CD4-positive, alpha-beta memory T cell (primary cell): ENCODE results near the gene SMTNL1. TPM values are rescaled to one million over a fixed set of nuclear protein-coding genes. Genes with fewer than 3 reads are reported as not detected.

Experiments
- CTCF ChIA-PET: fragments of 350-600 bp; sonication (Branson Sonifier 250); formaldehyde crosslinking; loops from one replicate; lab custom pipeline; 2021; ENCODE audit warnings: inconsistent platforms; ENCODE audit not compliant: partially characterized antibody; lab: Charles Lee
- POLR2A ChIA-PET: fragments of 350-600 bp; sonication (Branson Sonifier 250); formaldehyde crosslinking; loops from one replicate; lab custom pipeline; 2021; ENCODE audit not compliant: partially characterized antibody; lab: Charles Lee
- DNase-seq, 5 donors: peaks; one replicate each; pipeline versions ENCODE4 v3.0.0 to v3.0.0-alpha.2; 2020 to 2022; ENCODE audit warnings: mixed read lengths in 1 of 5
- H3K27ac ChIP-seq: one replicate; pipeline ENCODE4 v1.7.0; 2013; ENCODE audit warnings: low read depth, low read length
- H3K27me3 ChIP-seq: 2 replicates; pipeline ENCODE4 v1.7.0; 2013; ENCODE audit warnings: mild to moderate bottlenecking, low read length, moderate library complexity; ENCODE audit not compliant: insufficient read depth
- H3K36me3 ChIP-seq: 2 replicates; pipeline ENCODE4 v1.7.0; 2013; ENCODE audit warnings: mild to moderate bottlenecking, low read length, moderate library complexity; ENCODE audit not compliant: insufficient read depth
- H3K4me1 ChIP-seq: 2 replicates; pipeline ENCODE4 v1.7.0; 2013; ENCODE audit warnings: mild to moderate bottlenecking, low read length, moderate library complexity; ENCODE audit not compliant: insufficient read depth
- H3K4me3 ChIP-seq, 2 donors: one replicate each; pipeline ENCODE4 v1.7.0; 2013; ENCODE audit warnings: low read length in 2 of 2, mild to moderate bottlenecking in 1 of 2
- H3K9me3 ChIP-seq, 2 donors: one replicate each; pipeline ENCODE4 v1.7.0; 2013; ENCODE audit warnings: low read length in 2 of 2, control low read depth in 1 of 2; ENCODE audit not compliant: control insufficient read depth in 1 of 2
- H3K27ac Mint-ChIP-seq, 7 donors: one replicate each; pipeline ENCODE4 v1.8.0; 2020 to 2021; ENCODE audit warnings: mixed read lengths in 7 of 7, mild to moderate bottlenecking in 6 of 7, inconsistent platforms in 3 of 7, moderate library complexity in 3 of 7
- H3K27me3 Mint-ChIP-seq, 2 donors: one replicate each; pipeline ENCODE4 v1.8.0; 2020 to 2021; ENCODE audit warnings: mixed read lengths in 2 of 2
- H3K36me3 Mint-ChIP-seq, 2 donors: one replicate each; pipeline ENCODE4 v1.8.0; 2020 to 2021; ENCODE audit warnings: mixed read lengths in 2 of 2, inconsistent platforms in 1 of 2, mild to moderate bottlenecking in 1 of 2
- H3K4me1 Mint-ChIP-seq, 4 donors: one replicate each; pipeline ENCODE4 v1.8.0; 2020 to 2021; ENCODE audit warnings: mixed read lengths in 4 of 4, mild to moderate bottlenecking in 1 of 4
- H3K4me3 Mint-ChIP-seq, 8 donors: one replicate each; pipeline ENCODE4 v1.8.0; 2020 to 2021; ENCODE audit warnings: mixed read lengths in 8 of 8, mild to moderate bottlenecking in 7 of 8, moderate library complexity in 6 of 8, inconsistent platforms in 3 of 8
- H3K9me3 Mint-ChIP-seq, 8 donors: one replicate each; pipeline ENCODE4 v1.8.0; 2020 to 2021; ENCODE audit warnings: mixed read lengths in 8 of 8, mild to moderate bottlenecking in 5 of 8, inconsistent platforms in 3 of 8, moderate library complexity in 1 of 8
- intact Hi-C: fragments of 100-400 bp; cut with micrococcal nuclease; formaldehyde crosslinking; loops from one replicate; pipeline ENCODE4 v1.15.1; 2023
- polyA plus RNA-seq, 2 donors: library from polyadenylated mRNA; unstranded; fragments of 300-500 nt; fragmentation: Illumina TruSeq; gene quantifications; one replicate each; pipeline ENCODE4 v1.2.3, GENCODE V29; 2021
- total RNA-seq, 2 experiments: library from RNA; stranded (reverse); gene quantifications; one replicate each; pipeline ENCODE4 v1.2.3, GENCODE V29; 2021

The SMTNL1 gene
- total and polyA plus RNA-seq, 4 experiments from 2014 or later = 0.55 TPM; not detected in 3

DNA sequence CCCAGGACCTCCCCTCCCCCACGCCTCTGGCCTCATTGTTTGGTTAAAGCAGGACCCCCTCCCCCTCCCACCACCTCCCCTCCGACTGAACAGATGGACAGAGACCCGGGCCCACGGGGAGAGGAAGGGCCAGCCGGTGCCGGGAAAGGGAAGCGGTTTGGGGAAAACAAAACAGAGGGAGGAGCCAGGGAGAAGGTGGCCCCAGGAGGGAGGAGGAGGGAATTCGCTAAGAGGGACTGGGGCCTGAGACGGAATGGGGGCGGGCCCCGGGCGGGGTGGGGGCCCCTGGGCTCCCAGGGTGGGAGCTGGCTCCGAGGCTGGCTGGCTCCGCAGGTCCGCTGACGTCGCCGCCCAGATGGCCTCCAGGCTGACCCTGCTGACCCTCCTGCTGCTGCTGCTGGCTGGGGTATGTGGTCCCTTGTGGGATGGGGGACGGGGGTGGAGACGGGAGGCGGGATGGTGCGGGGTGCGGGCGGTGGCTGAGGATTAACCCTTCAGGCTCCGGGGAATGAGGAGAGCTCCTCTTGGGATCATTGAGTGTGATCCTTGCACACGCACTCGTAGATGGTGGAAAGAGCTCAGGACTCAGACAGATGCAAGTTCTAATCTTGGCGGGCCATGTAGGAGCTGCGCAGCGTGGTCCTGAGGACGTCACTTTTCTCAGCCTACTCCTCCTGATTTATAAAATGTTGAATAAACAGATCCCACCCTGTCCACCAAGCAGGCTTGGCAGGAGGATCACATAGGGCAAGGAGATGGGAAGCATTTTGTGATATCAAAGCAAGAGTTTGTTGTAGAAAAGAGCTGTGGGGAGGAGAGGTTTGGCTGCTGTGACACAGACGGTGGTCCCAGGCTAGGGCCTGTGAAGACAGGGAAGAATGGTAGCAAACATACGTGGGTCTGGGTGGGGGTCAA, 60.8 kb downstream of the SMTNL1 start:
- no peak overlapping the region for H3K4me3 ChIP-seq
- no peaks in the 10 kb centered on the region for H3K9me3 ChIP-seq
- intact Hi-C loops = no loop called here
- no peak overlapping the region for H3K4me3 Mint-ChIP-seq
- H3K9me3 Mint-ChIP-seq = no peaks in the 10 kb centered on the region
- H3K27me3 ChIP-seq = peaks cover 11% of the 10 kb centered on the region
- H3K4me1 ChIP-seq = no peaks in the 10 kb centered on the region
- no peaks in the 10 kb centered on the region for H3K4me1 Mint-ChIP-seq
- H3K36me3 Mint-ChIP-seq = no peaks in the 10 kb centered on the region
- DNase-seq = no peak
- peaks cover 29 to 36% of the 10 kb centered on the region in 2 donors for H3K27me3 Mint-ChIP-seq
- H3K27ac ChIP-seq = no peak overlapping the region
- POLR2A ChIA-PET = no interaction called here
- CTCF ChIA-PET = interaction anchor here (0.7 to 1.0 kb wide), 2 partner anchors 28 to 32 kb away, joined by 3 read pairs; no protein-coding TSS in a partner anchor
- H3K36me3 ChIP-seq = no peaks in the 10 kb centered on the region
- no peak overlapping the region for H3K27ac Mint-ChIP-seq

DNA sequence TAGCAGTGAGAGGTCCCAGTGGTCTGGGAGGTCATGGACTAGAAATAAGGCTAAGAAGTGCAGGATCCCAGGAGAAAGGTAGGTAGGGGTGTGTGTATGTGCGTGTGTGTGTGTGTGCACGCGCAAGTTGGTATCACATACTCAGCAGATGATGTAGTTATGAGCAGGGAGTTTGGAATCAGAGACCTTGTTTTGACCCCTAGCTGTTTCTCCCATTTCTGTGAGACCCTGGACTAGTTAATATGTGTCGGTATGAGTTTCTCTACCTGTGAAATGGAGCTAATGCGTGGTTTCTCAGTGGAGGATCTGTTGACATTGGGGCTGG, 61.4 kb downstream of the SMTNL1 start:
- intact Hi-C loops = no loop called here
- Histone ChIP-seq H3K4me3 (no peak overlapping the region), H3K4me1 (no peaks in the 10 kb centered on the region)

GRCh38 chr11:57599381-57599780, 62.0 kb downstream of the SMTNL1 start:
- no peak overlapping the region for H3K27ac ChIP-seq
- H3K9me3 Mint-ChIP-seq = no peaks in the 10 kb centered on the region
- no peak overlapping the region for H3K4me3 Mint-ChIP-seq
- H3K27me3 ChIP-seq = peaks cover 11% of the 10 kb centered on the region
- peaks cover 25 to 36% of the 10 kb centered on the region in 2 donors for H3K27me3 Mint-ChIP-seq
- H3K36me3 Mint-ChIP-seq = no peaks in the 10 kb centered on the region
- POLR2A ChIA-PET = no interaction called here
- H3K4me1 ChIP-seq = no peaks in the 10 kb centered on the region
- no peak overlapping the region for H3K27ac Mint-ChIP-seq
- no peaks in the 10 kb centered on the region for H3K4me1 Mint-ChIP-seq
- DNase-seq = no peak
- no peaks in the 10 kb centered on the region for H3K9me3 ChIP-seq
- intact Hi-C loops = no loop called here
- H3K4me3 ChIP-seq = no peak overlapping the region
- CTCF ChIA-PET = interaction anchor here (1.2 kb wide), 1 partner anchor 105 kb away, joined by 3 read pairs; no protein-coding TSS in a partner anchor
- H3K36me3 ChIP-seq = no peaks in the 10 kb centered on the region

More for the DNA sequence above, 61.4 kb downstream of the SMTNL1 start:
- H3K27ac ChIP-seq = no peak overlapping the region
- Mint-ChIP-seq H3K27ac (no peak overlapping the region), H3K36me3 (no peaks in the 10 kb centered on the region), H3K9me3 (no peaks in the 10 kb centered on the region), H3K4me1 (no peaks in the 10 kb centered on the region), H3K4me3 (no peak overlapping the region), H3K27me3 (peaks cover 28 to 36% of the 10 kb centered on the region in 2 donors)
- no peak for DNase-seq
- ChIA-PET CTCF (interaction anchor here (1.2 kb wide), 1 partner anchor 105 kb away, joined by 3 read pairs; no protein-coding TSS in a partner anchor), POLR2A (no interaction called here)
- H3K9me3 ChIP-seq = no peaks in the 10 kb centered on the region
- no peaks in the 10 kb centered on the region for H3K36me3 ChIP-seq
- H3K27me3 ChIP-seq = peaks cover 11% of the 10 kb centered on the region

Other genes starting within 250 kb of the SMTNL1 start
- gene TNKS1BP1, start 212.6 kb upstream of the SMTNL1 start, total RNA-seq = 10 to 100 TPM; 17.2 to 23.7 TPM
- gene TNKS1BP1, start 212.6 kb upstream of the SMTNL1 start, polyA plus RNA-seq = 1 to 10 TPM in 1 of 2 donors, under 1 TPM in 1; 0.52 to 4.7 TPM
- 10 to 100 TPM; 69.0 to 74.3 TPM for gene SSRP1, start 201.7 kb upstream of the SMTNL1 start, total RNA-seq
- 10 to 100 TPM; 19.6 to 42.2 TPM for gene SSRP1, start 201.7 kb upstream of the SMTNL1 start, polyA plus RNA-seq
- not detected for gene P2RX3, start 199.2 kb upstream of the SMTNL1 start, total RNA-seq
- not detected for gene P2RX3, start 199.2 kb upstream of the SMTNL1 start, polyA plus RNA-seq
- gene PRG3, start 156.4 kb upstream of the SMTNL1 start, total RNA-seq = not detected
- gene PRG3, start 156.4 kb upstream of the SMTNL1 start, polyA plus RNA-seq = not detected
- gene PRG2, start 146.9 kb upstream of the SMTNL1 start, total RNA-seq = under 1 TPM in 1 of 2 experiments, not detected in 1; 0.25 TPM
- not detected for gene PRG2, start 146.9 kb upstream of the SMTNL1 start, polyA plus RNA-seq
- 10 to 100 TPM; 15.1 to 15.6 TPM for gene SLC43A3, start 110.5 kb upstream of the SMTNL1 start, total RNA-seq
- gene SLC43A3, start 110.5 kb upstream of the SMTNL1 start, polyA plus RNA-seq = 10 to 100 TPM; 17.7 to 18.5 TPM
- gene RTN4RL2, start 77.1 kb upstream of the SMTNL1 start, total RNA-seq = under 1 TPM in 1 of 2 experiments, not detected in 1; 0.17 TPM
- gene RTN4RL2, start 77.1 kb upstream of the SMTNL1 start, polyA plus RNA-seq = under 1 TPM in 1 of 2 donors, not detected in 1; 0.40 TPM
- 10 to 100 TPM; 18.1 to 21.7 TPM for gene SLC43A1, start 21.9 kb upstream of the SMTNL1 start, total RNA-seq
- 10 to 100 TPM; 14.8 to 19.1 TPM for gene SLC43A1, start 21.9 kb upstream of the SMTNL1 start, polyA plus RNA-seq
- gene TIMM10, start 6.8 kb upstream of the SMTNL1 start, total RNA-seq = 10 to 100 TPM; 30.4 to 34.6 TPM
- gene TIMM10, start 6.8 kb upstream of the SMTNL1 start, polyA plus RNA-seq = 10 to 100 TPM; 53.1 to 62.1 TPM
- 10 to 100 TPM; 79.7 to 82.9 TPM for gene UBE2L6, start 30.1 kb downstream of the SMTNL1 start, total RNA-seq
- gene UBE2L6, start 30.1 kb downstream of the SMTNL1 start, polyA plus RNA-seq = 100 to 1,000 TPM; 257 to 320 TPM
- not detected for gene SERPING1, start 60.1 kb downstream of the SMTNL1 start, total RNA-seq
- gene SERPING1, start 60.1 kb downstream of the SMTNL1 start, polyA plus RNA-seq = not detected
- gene YPEL4, start 112.3 kb downstream of the SMTNL1 start, total RNA-seq = 10 to 100 TPM; 11.8 to 12.6 TPM
- gene YPEL4, start 112.3 kb downstream of the SMTNL1 start, polyA plus RNA-seq = under 1 TPM in 1 of 2 donors, not detected in 1; 0.23 TPM
- gene CLP1, start 120.2 kb downstream of the SMTNL1 start, total RNA-seq = 10 to 100 TPM; 14.1 to 16.0 TPM
- 10 to 100 TPM in 1 of 2 donors, 1 to 10 TPM in 1; 9.6 to 22.5 TPM for gene CLP1, start 120.2 kb downstream of the SMTNL1 start, polyA plus RNA-seq
- gene ZDHHC5, start 130.5 kb downstream of the SMTNL1 start, total RNA-seq = 10 to 100 TPM; 73.2 to 75.8 TPM
- 10 to 100 TPM; 30.4 to 44.6 TPM for gene ZDHHC5, start 130.5 kb downstream of the SMTNL1 start, polyA plus RNA-seq
- 10 to 100 TPM; 15.2 TPM for gene MED19, start 174.6 kb downstream of the SMTNL1 start, total RNA-seq
- gene MED19, start 174.6 kb downstream of the SMTNL1 start, polyA plus RNA-seq = 10 to 100 TPM; 17.4 to 20.2 TPM
- 10 to 100 TPM; 63.6 to 67.1 TPM for gene TMX2, start 175.0 kb downstream of the SMTNL1 start, total RNA-seq
- 10 to 100 TPM; 77.9 to 88.5 TPM for gene TMX2, start 175.0 kb downstream of the SMTNL1 start, polyA plus RNA-seq
- gene SELENOH, start 203.9 kb downstream of the SMTNL1 start, total RNA-seq = 100 to 1,000 TPM; 102 to 113 TPM
- gene SELENOH, start 203.9 kb downstream of the SMTNL1 start, polyA plus RNA-seq = 100 to 1,000 TPM; 186 to 223 TPM
- gene BTBD18, start 214.2 kb downstream of the SMTNL1 start, total RNA-seq = not detected
- under 1 TPM; 0.34 to 0.44 TPM for gene BTBD18, start 214.2 kb downstream of the SMTNL1 start, polyA plus RNA-seq
- 10 to 100 TPM; 10.3 to 11.1 TPM for gene CTNND1, start 224.2 kb downstream of the SMTNL1 start, total RNA-seq
- gene CTNND1, start 224.2 kb downstream of the SMTNL1 start, polyA plus RNA-seq = 1 to 10 TPM in 1 of 2 donors, under 1 TPM in 1; 0.91 to 1.6 TPM